ENCODE results near the gene FTMT. TPM values are rescaled to one million over a fixed set of nuclear protein-coding genes. Genes with fewer than 3 reads are reported as not detected.
"Not testable (repeated sequence)": the region's sequence is repeated elsewhere in the genome, so short reads cannot be mapped to it uniquely, and the experiment has no call there.

FTMT gene
- polyA plus RNA-seq (2014; cell fraction: cytosol; rRNA removed): not detected in 2 replicates
- not detected in 2 replicates for polyA plus RNA-seq (2014; cell fraction: nucleus; rRNA removed)

GRCh38 chr5:121851643-121852574 is at the start of gene FTMT:
Gene FTMT, plus strand, starts transcription at chr5:121851882. Its CDS starts 82 bp downstream, at chr5:121851964.
- DNase-seq (ENCODE audit: low spot score): no peak

GRCh38 chr5:121805251-121805650 is 46.4 kb upstream of the FTMT start:
- not testable (repeated sequence) for DNase-seq (ENCODE audit: low spot score)

GRCh38 chr5:121805911-121806310 is 45.8 kb upstream of the FTMT start:
- DNase-seq (ENCODE audit: low spot score): peak; percentile 20

- no peak for DNase-seq (ENCODE audit: low spot score)
Observed at GRCh38 chr5:121816164-121816563, 35.5 kb upstream of the FTMT start.

- DNase-seq (ENCODE audit: low spot score): no peak
Observed at GRCh38 chr5:121819682-121820261, 31.9 kb upstream of the FTMT start.

- DNase-seq (ENCODE audit: low spot score): no peak
Observed at GRCh38 chr5:121833617-121834016, 18.1 kb upstream of the FTMT start.

- DNase-seq (ENCODE audit: low spot score): no peak
Observed at GRCh38 chr5:121834021-121834420, 17.7 kb upstream of the FTMT start.

GRCh38 chr5:121841892-121842291 is 9.8 kb upstream of the FTMT start:
- no peak for DNase-seq (ENCODE audit: low spot score)

GRCh38 chr5:121850272-121850671 is 1.4 kb upstream of the FTMT start:
- DNase-seq (ENCODE audit: low spot score): no peak

- DNase-seq (ENCODE audit: low spot score): no peak
Observed at GRCh38 chr5:121853850-121854249, 2.2 kb downstream of the FTMT start.

GRCh38 chr5:121862801-121863200 is 11.1 kb downstream of the FTMT start:
- no peak for DNase-seq (ENCODE audit: low spot score)

GRCh38 chr5:121863753-121864285 is 12.1 kb downstream of the FTMT start:
- no peak for DNase-seq (ENCODE audit: low spot score)

- DNase-seq (ENCODE audit: low spot score): no peak
Observed at GRCh38 chr5:121867403-121867802, 15.7 kb downstream of the FTMT start.

- peak; percentile 15 for DNase-seq (ENCODE audit: low spot score)
Observed at GRCh38 chr5:121870489-121870888, 18.8 kb downstream of the FTMT start.

GRCh38 chr5:121872856-121873255 is 21.2 kb downstream of the FTMT start:
- DNase-seq (ENCODE audit: low spot score): no peak

- no peak for DNase-seq (ENCODE audit: low spot score)
Observed at GRCh38 chr5:121873409-121873808, 21.7 kb downstream of the FTMT start.

- no peak for DNase-seq (ENCODE audit: low spot score)
Observed at GRCh38 chr5:121885630-121886029, 33.9 kb downstream of the FTMT start.

GRCh38 chr5:121887727-121888126 is 36.0 kb downstream of the FTMT start:
- no peak for DNase-seq (ENCODE audit: low spot score)

GRCh38 chr5:121890297-121890858 is 38.7 kb downstream of the FTMT start:
- DNase-seq (ENCODE audit: low spot score): no peak

- no peak for DNase-seq (ENCODE audit: low spot score)
Observed at GRCh38 chr5:121897341-121897740, 45.7 kb downstream of the FTMT start.

GRCh38 chr5:121899346-121899745 is 47.7 kb downstream of the FTMT start:
- no peak for DNase-seq (ENCODE audit: low spot score)

All from SK-N-DZ (cell line).